ENCODE results near the gene HTT.

Gene HTT

GRCh38 chr4:3227878-3228675 lies 153.6 kb downstream of the HTT start:
- H3K27me3 ChIP-seq (ENCODE audit: insufficient read depth, poor library complexity, severe bottlenecking), result no peaks in the 10 kb centered on the region
- no peak for DNase-seq (ENCODE audit: low read depth in 1 of 2, low spot score in 1 of 2)
- no peak overlapping the region for H3K4me3 ChIP-seq (replicated peaks; ENCODE audit: insufficient read depth, low read length)
- H3K27ac ChIP-seq (replicated peaks), result no peak overlapping the region
- no peak for TF ChIP-seq SPI1 (IDR thresholded peaks at IDR 0.05; ENCODE audit: borderline replicate concordance, low read depth)
- TF ChIP-seq POLR2AphosphoS5 (IDR thresholded peaks at IDR 0.05; ENCODE audit: low read depth), result no peak
- no peak for TF ChIP-seq GABPA (IDR thresholded peaks at IDR 0.05; ENCODE audit: low read depth)
- no peak for TF ChIP-seq REST (IDR thresholded peaks at IDR 0.05; ENCODE audit: insufficient replicate concordance, low read depth)
- TF ChIP-seq CTCF (IDR thresholded peaks at IDR 0.05; ENCODE audit: insufficient read depth, low read length), result no peak

GRCh38 chr4:3228881-3229280 lies 154.4 kb downstream of the HTT start:
- TF ChIP-seq CTCF (IDR thresholded peaks at IDR 0.05; ENCODE audit: insufficient read depth, low read length), result no peak
- TF ChIP-seq GABPA (IDR thresholded peaks at IDR 0.05; ENCODE audit: low read depth), result no peak
- no peak for TF ChIP-seq SPI1 (IDR thresholded peaks at IDR 0.05; ENCODE audit: borderline replicate concordance, low read depth)
- TF ChIP-seq POLR2AphosphoS5 (IDR thresholded peaks at IDR 0.05; ENCODE audit: low read depth), result no peak
- TF ChIP-seq REST (IDR thresholded peaks at IDR 0.05; ENCODE audit: insufficient replicate concordance, low read depth), result no peak
- Histone ChIP-seq H3K27me3 (ENCODE audit: insufficient read depth, poor library complexity, severe bottlenecking) (no peaks in the 10 kb centered on the region), H3K27ac (replicated peaks) (no peak overlapping the region), H3K4me3 (replicated peaks; ENCODE audit: insufficient read depth, low read length) (no peak overlapping the region)
- no peak for DNase-seq (ENCODE audit: low read depth in 1 of 2, low spot score in 1 of 2)

GRCh38 chr4:3229328-3229727 lies 154.8 kb downstream of the HTT start:
- H3K27ac ChIP-seq (replicated peaks), result no peak overlapping the region
- DNase-seq (ENCODE audit: low read depth in 1 of 2, low spot score in 1 of 2), result no peak
- TF ChIP-seq REST (IDR thresholded peaks at IDR 0.05; ENCODE audit: insufficient replicate concordance, low read depth), result no peak
- no peak for TF ChIP-seq GABPA (IDR thresholded peaks at IDR 0.05; ENCODE audit: low read depth)
- no peak for TF ChIP-seq POLR2AphosphoS5 (IDR thresholded peaks at IDR 0.05; ENCODE audit: low read depth)
- TF ChIP-seq SPI1 (IDR thresholded peaks at IDR 0.05; ENCODE audit: borderline replicate concordance, low read depth), result no peak
- no peak for TF ChIP-seq CTCF (IDR thresholded peaks at IDR 0.05; ENCODE audit: insufficient read depth, low read length)
- no peaks in the 10 kb centered on the region for H3K27me3 ChIP-seq (ENCODE audit: insufficient read depth, poor library complexity, severe bottlenecking)
- H3K4me3 ChIP-seq (replicated peaks; ENCODE audit: insufficient read depth, low read length), result no peak overlapping the region
